ENCODE data around the gene AREG.

Gene AREG

GRCh38 chr4:74446193-74446868 is 1.4 kb downstream of the AREG start:
- no peaks in the 10 kb centered on the region for H3K36me3 ChIP-seq (replicated peaks; ENCODE audit: insufficient read depth, low read length)
- TF ChIP-seq CTCF (IDR thresholded peaks at IDR 0.05; ENCODE audit: low read length) (no peak), EZH2 (optimal IDR thresholded peaks at IDR 0.05; ENCODE audit: low read depth, low read length) (no peak), EZH2phosphoT487 (IDR thresholded peaks at IDR 0.05; ENCODE audit: low read length) (no peak)
- H3K27ac ChIP-seq (ENCODE audit: low read length), result no peak overlapping the region
- no peaks in the 10 kb centered on the region for H3K9me3 ChIP-seq (replicated peaks; ENCODE audit: insufficient read depth, low read length)
- no peaks in the 10 kb centered on the region for H4K20me1 ChIP-seq (ENCODE audit: insufficient read depth, low read length)
- no peak overlapping the region for H3K4me3 ChIP-seq (ENCODE audit: low read length)
- H3K27me3 ChIP-seq (replicated peaks; ENCODE audit: insufficient read depth, low read length), result no peaks in the 10 kb centered on the region
- no peak overlapping the region for H3K9ac ChIP-seq (ENCODE audit: low read length)
- no peak overlapping the region for H2AFZ ChIP-seq (ENCODE audit: low read length)
- H3F3A ChIP-seq (ENCODE audit: insufficient read depth, low read length), result peaks cover 17% of the 10 kb centered on the region
- H3K4me1 ChIP-seq (ENCODE audit: low read length), result 0 out of 2 replicates have a peak, but pooled peaks cover 5% of the 10 kb centered on the region
- H3K9me2 ChIP-seq (replicated peaks; ENCODE audit: insufficient read depth, low read length), result no peaks in the 10 kb centered on the region
- no peak for DNase-seq
- no peaks in the 10 kb centered on the region for H3K79me2 ChIP-seq (ENCODE audit: low read length)
- no peak overlapping the region for H3K4me2 ChIP-seq (ENCODE audit: low read depth, low read length)

DNA sequence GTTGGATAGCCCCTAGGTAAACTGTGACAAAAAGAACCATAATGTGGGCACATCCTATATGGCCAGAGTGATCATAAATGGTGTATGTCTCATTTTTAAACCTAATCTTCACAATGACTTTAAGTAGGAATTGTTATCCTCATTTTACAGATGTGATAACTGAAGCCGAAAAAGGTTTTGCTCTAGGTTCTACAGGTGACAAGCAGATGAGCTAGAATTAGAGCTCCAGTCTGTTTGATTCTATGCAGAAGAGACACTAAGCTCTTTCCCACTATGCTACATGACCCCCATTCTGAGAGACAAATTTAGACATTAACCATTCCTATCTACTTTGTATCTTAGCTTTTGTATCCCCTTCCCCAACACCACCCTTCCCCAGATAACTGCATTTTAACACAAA is 2.0 kb downstream of the AREG start:
- no peaks in the 10 kb centered on the region for H3K27me3 ChIP-seq (replicated peaks; ENCODE audit: insufficient read depth, low read length)
- H3K4me1 ChIP-seq (ENCODE audit: low read length), result 0 out of 2 replicates have a peak, but pooled peaks cover 6% of the 10 kb centered on the region
- H3K79me2 ChIP-seq (ENCODE audit: low read length), result no peaks in the 10 kb centered on the region
- no peak for DNase-seq
- no peak overlapping the region for H3K27ac ChIP-seq (ENCODE audit: low read length)
- H3K4me2 ChIP-seq (ENCODE audit: low read depth, low read length), result no peak overlapping the region
- H2AFZ ChIP-seq (ENCODE audit: low read length), result no peak overlapping the region
- H3K9me2 ChIP-seq (replicated peaks; ENCODE audit: insufficient read depth, low read length), result no peaks in the 10 kb centered on the region
- no peak overlapping the region for H3K9ac ChIP-seq (ENCODE audit: low read length)
- peaks cover 17% of the 10 kb centered on the region for H3F3A ChIP-seq (ENCODE audit: insufficient read depth, low read length)
- no peak overlapping the region for H3K4me3 ChIP-seq (ENCODE audit: low read length)
- no peaks in the 10 kb centered on the region for H3K36me3 ChIP-seq (replicated peaks; ENCODE audit: insufficient read depth, low read length)
- TF ChIP-seq EZH2phosphoT487 (IDR thresholded peaks at IDR 0.05; ENCODE audit: low read length) (no peak), EZH2 (optimal IDR thresholded peaks at IDR 0.05; ENCODE audit: low read depth, low read length) (no peak), CTCF (IDR thresholded peaks at IDR 0.05; ENCODE audit: low read length) (no peak)
- H3K9me3 ChIP-seq (replicated peaks; ENCODE audit: insufficient read depth, low read length), result no peaks in the 10 kb centered on the region
- no peaks in the 10 kb centered on the region for H4K20me1 ChIP-seq (ENCODE audit: insufficient read depth, low read length)

DNA sequence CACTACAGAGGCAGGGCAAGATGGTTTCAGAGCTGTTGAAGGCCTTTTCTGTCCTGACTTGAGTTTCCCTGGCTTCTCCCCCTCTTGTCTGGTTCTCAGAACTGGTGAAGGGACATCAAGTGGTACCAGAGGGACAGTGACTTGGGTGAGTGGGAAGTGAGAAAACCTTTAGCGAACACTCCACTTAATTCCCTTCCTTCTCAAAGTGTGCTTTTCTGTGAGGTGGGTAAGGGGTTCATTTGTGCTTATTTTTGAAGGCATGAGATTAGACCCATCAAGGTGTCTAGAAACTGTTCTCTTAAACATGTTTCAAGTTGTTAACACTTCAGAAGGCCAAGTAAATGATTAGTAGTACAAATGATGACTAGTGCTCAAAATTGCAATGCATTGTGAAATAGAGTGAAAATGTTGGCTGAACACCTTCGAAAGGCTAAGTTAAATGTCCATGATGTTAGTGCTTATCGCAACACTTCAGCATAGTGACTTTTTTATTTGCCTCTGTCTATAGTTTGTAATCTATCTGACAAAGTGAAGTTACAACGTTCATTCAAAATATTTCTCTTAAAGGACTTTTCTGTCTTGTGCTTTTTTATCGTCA is 2.8 kb downstream of the AREG start:
- no peak overlapping the region for H3K27ac ChIP-seq (ENCODE audit: low read length)
- H3K4me1 ChIP-seq (ENCODE audit: low read length), result 0 out of 2 replicates have a peak, but pooled peaks cover 6% of the 10 kb centered on the region
- DNase-seq, result no peak
- H3K4me3 ChIP-seq (ENCODE audit: low read length), result no peak overlapping the region
- H3K9me2 ChIP-seq (replicated peaks; ENCODE audit: insufficient read depth, low read length), result no peaks in the 10 kb centered on the region
- no peaks in the 10 kb centered on the region for H3K36me3 ChIP-seq (replicated peaks; ENCODE audit: insufficient read depth, low read length)
- peaks cover 17% of the 10 kb centered on the region for H3F3A ChIP-seq (ENCODE audit: insufficient read depth, low read length)
- H3K9me3 ChIP-seq (replicated peaks; ENCODE audit: insufficient read depth, low read length), result no peaks in the 10 kb centered on the region
- no peak overlapping the region for H3K4me2 ChIP-seq (ENCODE audit: low read depth, low read length)
- H3K79me2 ChIP-seq (ENCODE audit: low read length), result no peaks in the 10 kb centered on the region
- no peak for TF ChIP-seq EZH2phosphoT487 (IDR thresholded peaks at IDR 0.05; ENCODE audit: low read length)
- no peak overlapping the region for H3K9ac ChIP-seq (ENCODE audit: low read length)
- H2AFZ ChIP-seq (ENCODE audit: low read length), result no peak overlapping the region
- no peaks in the 10 kb centered on the region for H4K20me1 ChIP-seq (ENCODE audit: insufficient read depth, low read length)
- no peaks in the 10 kb centered on the region for H3K27me3 ChIP-seq (replicated peaks; ENCODE audit: insufficient read depth, low read length)
